ENCODE data around the gene SLC25A44.
"Not testable (repeated sequence)": the region's sequence is repeated elsewhere in the genome, so short reads cannot be mapped to it uniquely, and the experiment has no call there.

Gene SLC25A44

DNA sequence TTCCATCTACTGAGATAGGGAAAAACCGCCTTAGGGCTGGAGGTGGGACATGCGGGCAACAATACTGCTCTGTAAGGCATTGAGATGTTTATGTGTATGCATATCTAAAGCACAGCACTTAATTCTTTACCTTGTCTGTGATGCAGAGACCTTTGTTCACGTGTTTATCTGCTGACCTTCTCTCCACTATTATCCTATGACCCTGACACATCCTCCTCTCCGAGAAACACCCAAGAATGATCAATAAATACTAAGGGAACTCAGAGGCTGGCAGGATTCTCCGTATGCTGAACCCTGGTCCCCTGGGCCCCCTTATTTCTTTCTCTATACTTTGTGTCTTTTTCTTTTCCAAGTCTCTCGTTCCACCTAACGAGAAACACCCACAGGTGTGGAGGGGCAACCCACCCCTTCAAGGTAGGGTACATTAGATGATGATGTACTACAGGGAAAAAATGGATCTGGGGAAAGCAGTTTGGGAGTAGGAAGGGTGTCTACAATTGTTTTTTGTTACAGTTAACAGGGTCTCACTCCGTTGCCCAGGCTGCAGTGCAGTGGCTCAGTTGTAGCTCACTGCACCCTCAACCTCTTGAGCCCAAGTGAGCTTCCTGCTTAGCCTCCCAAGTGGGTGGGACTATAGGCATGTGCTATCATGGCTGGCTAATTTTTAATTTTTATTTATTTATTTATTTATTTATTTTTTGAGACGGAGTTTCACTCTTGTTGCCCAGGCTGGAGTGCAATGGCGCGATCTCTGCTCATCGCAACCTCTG is 11.7 kb upstream of the SLC25A44 start:
- not testable (repeated sequence) for DNase-seq (ENCODE audit: low read depth, low spot score); H3K4me3 ChIP-seq (ENCODE audit: low read length); H3K4me1 ChIP-seq (ENCODE audit: control insufficient read depth, insufficient read depth, low read length); H3K9me3 ChIP-seq (ENCODE audit: control insufficient read depth, insufficient read depth, low read length); H3K36me3 ChIP-seq (ENCODE audit: control insufficient read depth, insufficient read depth, low read length); H3K27me3 ChIP-seq (ENCODE audit: control insufficient read depth, insufficient read depth, low read length)
- no CpG with 5 or more reads among the region's 12 CpGs for WGBS (ENCODE audit: insufficient coverage, insufficient read length)
- peak overlapping the region; percentile 62 for H3K27ac ChIP-seq (ENCODE audit: low read length)

DNA sequence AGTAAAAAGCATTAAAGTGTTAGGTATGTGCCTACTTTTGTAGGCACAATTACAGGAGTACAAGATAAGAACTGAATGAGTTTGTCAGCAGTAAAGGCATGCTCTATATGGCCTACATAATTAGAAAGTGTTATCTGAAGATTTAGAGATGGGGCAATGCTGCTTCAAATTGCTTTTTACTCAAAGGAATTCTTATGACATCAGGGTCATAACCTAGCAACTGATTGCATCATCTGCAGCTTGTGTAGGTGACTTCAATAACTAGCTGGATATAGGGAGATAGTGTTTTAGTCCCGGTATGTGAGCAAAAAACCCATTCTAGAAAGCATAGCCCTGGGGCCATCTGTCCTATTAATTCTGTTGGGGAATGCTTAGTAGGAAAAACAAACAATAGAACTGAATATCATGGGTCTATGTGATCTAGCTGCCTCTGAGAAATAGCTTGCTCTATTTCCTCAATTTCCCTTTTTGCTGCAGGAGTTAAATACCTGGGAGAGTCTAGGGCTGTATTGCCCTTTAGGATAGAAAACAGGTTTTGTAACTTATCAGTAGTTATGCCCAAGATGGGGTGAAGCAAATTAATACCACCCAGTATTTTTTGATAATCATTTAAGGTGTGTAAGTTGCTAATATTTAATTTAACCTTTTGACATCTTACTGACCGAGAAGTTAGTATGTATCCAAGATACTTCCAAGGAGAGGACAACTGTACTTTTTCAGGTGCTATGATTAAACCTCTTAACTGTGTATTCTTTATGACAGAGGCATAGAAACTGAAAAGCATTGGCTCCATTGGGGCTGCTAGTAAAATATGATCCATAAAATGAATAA is 7.3 kb upstream of the SLC25A44 start:
- DNase-seq (ENCODE audit: low read depth, low spot score); H3K36me3 ChIP-seq (ENCODE audit: control insufficient read depth, insufficient read depth, low read length); H3K4me1 ChIP-seq (ENCODE audit: control insufficient read depth, insufficient read depth, low read length); H3K4me3 ChIP-seq (ENCODE audit: low read length); H3K27me3 ChIP-seq (ENCODE audit: control insufficient read depth, insufficient read depth, low read length); H3K27ac ChIP-seq (ENCODE audit: low read length); H3K9me3 ChIP-seq (ENCODE audit: control insufficient read depth, insufficient read depth, low read length): not testable (repeated sequence)
- no CpG with 5 or more reads among the region's 2 CpGs for WGBS (ENCODE audit: insufficient coverage, insufficient read length)

DNA sequence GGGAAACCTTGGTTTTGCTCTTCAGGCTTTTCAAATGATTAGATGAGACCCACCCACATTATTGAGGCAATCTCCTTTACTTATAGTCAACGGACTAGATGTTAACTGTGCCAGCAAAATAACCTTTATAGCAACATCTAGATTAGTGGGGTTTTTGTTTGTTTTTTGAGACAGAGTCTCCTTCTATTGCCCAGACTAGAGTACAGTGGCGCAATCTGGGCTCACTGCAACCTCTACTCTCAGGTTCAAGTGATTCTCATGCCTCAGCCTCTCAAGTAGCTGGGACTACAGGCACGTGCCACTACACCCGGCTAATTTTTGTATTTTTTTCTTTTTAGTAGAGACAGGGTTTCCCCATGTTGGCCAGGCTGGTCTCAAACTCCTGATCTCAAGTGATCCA is 3.6 kb upstream of the SLC25A44 start:
- not testable (repeated sequence) for H3K27me3 ChIP-seq (ENCODE audit: control insufficient read depth, insufficient read depth, low read length); DNase-seq (ENCODE audit: low read depth, low spot score); H3K27ac ChIP-seq (ENCODE audit: low read length); H3K36me3 ChIP-seq (ENCODE audit: control insufficient read depth, insufficient read depth, low read length); H3K4me1 ChIP-seq (ENCODE audit: control insufficient read depth, insufficient read depth, low read length); H3K4me3 ChIP-seq (ENCODE audit: low read length); H3K9me3 ChIP-seq (ENCODE audit: control insufficient read depth, insufficient read depth, low read length)
- WGBS (ENCODE audit: insufficient coverage, insufficient read length), result no CpG with 5 or more reads among the region's 4 CpGs

DNA sequence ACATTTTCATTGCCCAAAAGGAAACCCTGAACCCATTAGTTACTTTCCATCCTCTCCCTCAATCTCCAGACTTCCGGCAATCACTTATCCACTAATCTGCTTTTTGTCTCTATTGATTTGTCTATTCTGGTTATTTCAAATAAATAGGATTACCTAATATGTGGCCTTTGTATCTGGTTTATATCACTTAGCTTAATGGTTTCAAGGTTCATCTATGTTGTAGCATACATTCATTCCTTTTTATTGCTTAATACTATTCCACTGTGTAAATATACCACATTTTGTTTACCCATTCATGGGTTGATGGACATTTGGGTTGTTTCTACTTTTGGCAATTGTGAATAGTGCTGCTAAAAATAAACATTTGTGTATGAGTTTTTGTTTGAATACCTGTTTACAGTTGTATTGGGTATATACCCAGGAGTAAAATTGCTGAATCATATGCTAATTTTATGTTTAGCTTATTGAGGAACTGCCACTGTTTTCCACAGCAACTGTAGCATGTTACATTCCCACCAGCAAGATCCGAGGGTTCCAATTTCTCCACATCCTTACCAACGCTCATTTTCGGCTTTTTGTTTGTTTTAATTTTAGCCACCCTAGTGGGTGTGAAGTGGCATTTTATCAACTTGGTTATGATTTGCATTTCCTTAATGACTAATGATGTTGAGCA is 2.5 kb upstream of the SLC25A44 start:
- no peak overlapping the region for H3K4me3 ChIP-seq (ENCODE audit: low read length)
- no peak overlapping the region for H3K27ac ChIP-seq (ENCODE audit: low read length)
- no peaks in the 10 kb centered on the region for H3K27me3 ChIP-seq (ENCODE audit: control insufficient read depth, insufficient read depth, low read length)
- DNase-seq (ENCODE audit: low read depth, low spot score), result no peak
- WGBS (ENCODE audit: insufficient coverage, insufficient read length), result no CpG with 5 or more reads among the region's 4 CpGs
- no peaks in the 10 kb centered on the region for H3K9me3 ChIP-seq (ENCODE audit: control insufficient read depth, insufficient read depth, low read length)
- peaks cover 1% of the 10 kb centered on the region for H3K4me1 ChIP-seq (ENCODE audit: control insufficient read depth, insufficient read depth, low read length)
- no peaks in the 10 kb centered on the region for H3K36me3 ChIP-seq (ENCODE audit: control insufficient read depth, insufficient read depth, low read length)

DNA sequence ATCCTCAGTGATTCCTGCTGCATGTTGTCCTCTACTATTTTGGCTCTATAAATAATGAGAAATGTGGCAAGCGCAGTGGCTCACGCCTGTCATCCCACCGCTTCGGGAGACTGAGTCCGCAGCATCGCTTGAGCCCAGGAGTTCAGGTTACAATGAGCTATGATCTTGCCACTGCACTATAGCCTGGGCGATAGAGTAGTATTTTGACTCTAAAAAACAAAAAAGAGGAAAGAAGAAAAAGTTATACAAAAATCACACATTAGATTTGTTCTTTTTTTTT is 756 bp upstream of the SLC25A44 start:
- no peaks in the 10 kb centered on the region for H3K27me3 ChIP-seq (ENCODE audit: control insufficient read depth, insufficient read depth, low read length)
- H3K27ac ChIP-seq (ENCODE audit: low read length), result no peak overlapping the region

DNA sequence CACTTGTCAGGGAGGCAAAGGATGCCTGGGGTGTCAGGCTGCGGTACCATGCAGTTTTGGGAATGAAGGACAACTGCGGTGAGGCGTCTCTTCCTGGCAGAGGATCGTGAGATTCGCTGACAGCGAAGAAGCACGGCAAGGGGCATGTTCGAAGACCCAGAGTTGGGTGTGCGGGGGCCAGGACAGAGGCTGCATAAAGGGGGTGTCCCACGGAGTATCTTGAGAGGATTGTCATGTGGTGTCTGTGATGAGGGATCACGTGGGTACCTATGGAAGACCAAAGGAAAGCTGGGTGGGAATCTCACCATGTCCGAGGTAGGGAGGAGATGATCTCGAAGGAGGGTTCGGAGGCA is 372 bp downstream of the SLC25A44 start:
- no CpG with 5 or more reads among the region's 14 CpGs for WGBS (ENCODE audit: insufficient coverage, insufficient read length)

More for the DNA sequence above, 756 bp upstream of the SLC25A44 start:
- Histone ChIP-seq H3K9me3 (ENCODE audit: control insufficient read depth, insufficient read depth, low read length) (no peaks in the 10 kb centered on the region), H3K36me3 (ENCODE audit: control insufficient read depth, insufficient read depth, low read length) (no peaks in the 10 kb centered on the region), H3K4me1 (ENCODE audit: control insufficient read depth, insufficient read depth, low read length) (peaks cover 1% of the 10 kb centered on the region), H3K4me3 (ENCODE audit: low read length) (no peak overlapping the region)
- no peak for DNase-seq (ENCODE audit: low read depth, low spot score)
- no CpG with 5 or more reads among the region's 7 CpGs for WGBS (ENCODE audit: insufficient coverage, insufficient read length)

GRCh38 chr1:156195853-156196252 is 1.9 kb downstream of the SLC25A44 start:
- Histone ChIP-seq H3K27ac (ENCODE audit: low read length) (no peak overlapping the region), H3K9me3 (ENCODE audit: control insufficient read depth, insufficient read depth, low read length) (no peaks in the 10 kb centered on the region), H3K27me3 (ENCODE audit: control insufficient read depth, insufficient read depth, low read length) (no peaks in the 10 kb centered on the region), H3K4me3 (ENCODE audit: low read length) (no peak overlapping the region), H3K36me3 (ENCODE audit: control insufficient read depth, insufficient read depth, low read length) (0 out of 2 replicates have a peak, but pooled peaks cover 4% of the 10 kb centered on the region), H3K4me1 (ENCODE audit: control insufficient read depth, insufficient read depth, low read length) (peaks cover 1% of the 10 kb centered on the region)
- no peak for DNase-seq (ENCODE audit: low read depth, low spot score)
- no CpG with 5 or more reads among the region's 4 CpGs for WGBS (ENCODE audit: insufficient coverage, insufficient read length)

More for the DNA sequence above, 372 bp downstream of the SLC25A44 start:
- Histone ChIP-seq H3K27me3 (ENCODE audit: control insufficient read depth, insufficient read depth, low read length) (no peaks in the 10 kb centered on the region), H3K27ac (ENCODE audit: low read length) (no peak overlapping the region), H3K4me1 (ENCODE audit: control insufficient read depth, insufficient read depth, low read length) (peaks cover 1% of the 10 kb centered on the region), H3K36me3 (ENCODE audit: control insufficient read depth, insufficient read depth, low read length) (no peaks in the 10 kb centered on the region), H3K9me3 (ENCODE audit: control insufficient read depth, insufficient read depth, low read length) (no peaks in the 10 kb centered on the region), H3K4me3 (ENCODE audit: low read length) (peak overlapping the region; percentile 81)
- no peak for DNase-seq (ENCODE audit: low read depth, low spot score)

GRCh38 chr1:156196445-156196844 is 2.5 kb downstream of the SLC25A44 start:
- H3K27ac ChIP-seq (ENCODE audit: low read length), result no peak overlapping the region
- H3K4me1 ChIP-seq (ENCODE audit: control insufficient read depth, insufficient read depth, low read length), result peaks cover 1% of the 10 kb centered on the region
- DNase-seq (ENCODE audit: low read depth, low spot score), result no peak
- no peaks in the 10 kb centered on the region for H3K27me3 ChIP-seq (ENCODE audit: control insufficient read depth, insufficient read depth, low read length)
- WGBS (ENCODE audit: insufficient coverage, insufficient read length), result no CpG with 5 or more reads among the region's 2 CpGs
- 0 out of 2 replicates have a peak, but pooled peaks cover 4% of the 10 kb centered on the region for H3K36me3 ChIP-seq (ENCODE audit: control insufficient read depth, insufficient read depth, low read length)
- no peaks in the 10 kb centered on the region for H3K9me3 ChIP-seq (ENCODE audit: control insufficient read depth, insufficient read depth, low read length)
- no peak overlapping the region for H3K4me3 ChIP-seq (ENCODE audit: low read length)

DNA sequence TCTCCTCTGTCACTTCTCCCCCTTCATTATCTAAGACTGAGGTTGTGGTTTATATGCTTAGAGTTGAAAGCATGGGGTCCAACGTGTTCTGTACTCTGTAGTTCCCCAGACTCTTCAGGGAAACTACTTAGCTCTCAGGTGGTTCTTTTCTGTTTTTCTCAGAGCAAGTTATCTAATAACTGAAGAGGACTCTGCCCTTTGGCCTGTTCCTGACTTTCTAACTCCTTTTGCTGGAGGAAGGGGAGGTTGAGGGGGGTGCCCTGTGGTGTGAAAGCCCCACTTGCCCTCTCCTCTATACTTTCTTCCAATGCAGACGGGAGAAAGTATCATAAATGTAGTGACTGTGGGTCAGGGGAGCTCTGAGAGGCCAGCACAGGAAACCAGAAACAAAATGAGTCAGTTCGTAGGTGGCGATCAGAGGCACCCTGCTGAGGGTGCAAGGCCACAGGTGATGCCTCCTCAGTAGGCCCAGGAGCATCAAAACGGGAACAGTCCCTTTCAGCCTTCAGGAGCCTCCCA is 5.0 kb downstream of the SLC25A44 start:
- Histone ChIP-seq H3K36me3 (ENCODE audit: control insufficient read depth, insufficient read depth, low read length) (0 out of 2 replicates have a peak, but pooled peaks cover 4% of the 10 kb centered on the region), H3K27ac (ENCODE audit: low read length) (no peak overlapping the region), H3K9me3 (ENCODE audit: control insufficient read depth, insufficient read depth, low read length) (no peaks in the 10 kb centered on the region), H3K4me3 (ENCODE audit: low read length) (no peak overlapping the region), H3K27me3 (ENCODE audit: control insufficient read depth, insufficient read depth, low read length) (no peaks in the 10 kb centered on the region), H3K4me1 (ENCODE audit: control insufficient read depth, insufficient read depth, low read length) (peaks cover 1% of the 10 kb centered on the region)
- no CpG with 5 or more reads among the region's 5 CpGs for WGBS (ENCODE audit: insufficient coverage, insufficient read length)
- no peak for DNase-seq (ENCODE audit: low read depth, low spot score)

- Histone ChIP-seq H3K36me3 (ENCODE audit: control insufficient read depth, insufficient read depth, low read length) (0 out of 2 replicates have a peak, but pooled peaks cover 4% of the 10 kb centered on the region), H3K27ac (ENCODE audit: low read length) (no peak overlapping the region), H3K9me3 (ENCODE audit: control insufficient read depth, insufficient read depth, low read length) (no peaks in the 10 kb centered on the region), H3K27me3 (ENCODE audit: control insufficient read depth, insufficient read depth, low read length) (no peaks in the 10 kb centered on the region), H3K4me3 (ENCODE audit: low read length) (no peak overlapping the region), H3K4me1 (ENCODE audit: control insufficient read depth, insufficient read depth, low read length) (no peaks in the 10 kb centered on the region)
- WGBS (ENCODE audit: insufficient coverage, insufficient read length), result no CpG with 5 or more reads among the region's 8 CpGs
- no peak for DNase-seq (ENCODE audit: low read depth, low spot score)
Observed at GRCh38 chr1:156200044-156200443, 6.1 kb downstream of the SLC25A44 start.

Measured in iPS DF 6.9 (cell line).